ENCODE results near the gene SLC45A3. TPM values are rescaled to one million over a fixed set of nuclear protein-coding genes. Genes with fewer than 3 reads are reported as not detected.

SLC45A3 gene
- polyA plus RNA-seq, 3 donors, result 9.9 to 11.8 (median 10.5) TPM

DNA sequence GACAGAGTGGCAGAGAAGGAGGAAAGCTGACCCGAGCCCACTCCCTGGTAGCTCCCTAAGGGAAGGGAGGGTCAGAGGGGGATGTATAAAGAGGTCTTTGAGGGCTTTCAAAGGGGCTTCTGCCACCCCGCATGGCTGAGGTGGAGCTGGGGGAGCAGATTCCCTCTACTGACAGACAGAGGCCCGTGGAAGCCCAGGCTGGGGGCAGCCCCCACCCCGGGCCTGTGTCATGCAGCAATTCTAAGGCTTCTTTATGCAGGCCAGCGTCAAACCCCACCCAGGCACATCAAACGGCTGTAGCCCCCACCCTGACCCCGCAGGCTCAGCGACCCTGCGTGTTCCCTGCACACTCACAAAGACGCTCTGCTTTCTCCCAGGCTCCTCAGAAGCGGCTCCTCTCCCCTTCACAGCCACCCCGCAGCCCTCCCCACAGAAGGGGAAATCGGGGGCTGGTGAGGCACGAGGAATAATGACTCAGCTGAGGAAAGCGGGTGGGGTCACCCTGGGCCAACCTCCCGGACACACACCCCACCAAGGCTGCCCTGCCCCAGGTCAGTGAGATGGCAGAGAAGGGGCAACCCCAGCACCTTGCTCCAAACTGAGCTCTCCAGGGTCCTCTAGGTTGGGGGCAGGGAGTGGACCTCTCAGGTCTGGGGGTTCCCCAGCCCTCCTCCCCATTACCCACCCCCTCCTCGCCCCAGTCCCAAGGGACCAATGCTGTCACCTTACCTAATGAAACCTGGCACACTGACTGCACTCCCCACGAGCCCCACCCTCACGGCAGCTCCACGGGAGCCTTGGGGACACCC is 10.8 kb downstream of the SLC45A3 start:
- no peak for DNase-seq

DNA sequence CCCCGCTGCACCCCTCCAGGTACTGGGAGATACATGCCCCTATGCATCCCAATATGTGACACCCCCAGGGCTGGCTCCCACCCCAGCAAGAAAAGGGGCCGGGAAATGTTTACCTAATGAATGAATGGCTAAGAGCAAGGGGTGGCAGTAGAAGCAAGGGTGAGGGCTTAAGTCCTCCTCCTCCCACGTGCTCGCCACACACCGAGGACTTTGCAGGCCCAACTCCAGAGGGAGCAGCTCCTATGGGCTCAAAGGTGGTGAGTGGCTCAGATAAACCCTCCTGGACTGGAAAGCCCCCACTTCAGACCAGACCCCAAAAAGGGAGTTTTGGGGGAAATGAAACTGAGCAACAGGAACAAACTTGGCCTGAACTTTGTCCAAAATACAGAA is 11.4 kb downstream of the SLC45A3 start:
- DNase-seq, result no peak

DNA sequence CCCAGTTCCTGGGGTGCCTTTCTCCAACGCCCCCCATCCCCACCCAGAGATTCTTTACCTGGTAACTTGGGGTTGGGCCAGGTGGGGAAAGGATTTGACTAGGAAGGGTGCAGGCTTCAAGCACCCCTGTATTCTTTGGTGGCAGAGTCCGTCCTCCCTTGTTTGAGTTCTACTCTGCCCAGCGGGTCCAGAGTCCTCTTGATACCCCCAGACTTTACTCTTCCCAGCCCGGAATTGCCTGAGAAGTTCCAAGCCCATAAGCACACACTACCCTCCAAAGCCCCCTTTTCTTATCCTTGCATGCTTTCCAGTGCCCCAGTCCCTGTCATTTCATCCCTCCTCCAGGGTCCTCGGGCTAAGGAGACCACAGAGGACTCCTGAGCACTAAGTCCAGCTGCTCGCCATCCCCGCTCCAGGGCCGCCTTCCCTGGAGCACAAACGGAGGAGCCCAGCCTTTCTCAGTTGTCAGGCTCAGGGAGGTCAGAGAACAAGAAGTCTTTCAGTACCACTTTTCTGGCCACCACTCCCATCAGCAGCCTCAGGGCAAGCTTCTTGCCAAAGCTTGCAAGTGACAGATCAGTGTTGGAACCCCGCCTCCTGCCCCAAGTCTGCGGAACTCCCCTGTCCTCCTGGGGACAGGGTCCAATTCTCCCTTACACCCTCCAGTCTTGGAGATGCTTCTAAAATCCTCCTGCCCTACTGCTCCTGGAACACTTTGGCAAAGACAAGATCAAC is 12.2 kb downstream of the SLC45A3 start:
- no peak for DNase-seq

DNA sequence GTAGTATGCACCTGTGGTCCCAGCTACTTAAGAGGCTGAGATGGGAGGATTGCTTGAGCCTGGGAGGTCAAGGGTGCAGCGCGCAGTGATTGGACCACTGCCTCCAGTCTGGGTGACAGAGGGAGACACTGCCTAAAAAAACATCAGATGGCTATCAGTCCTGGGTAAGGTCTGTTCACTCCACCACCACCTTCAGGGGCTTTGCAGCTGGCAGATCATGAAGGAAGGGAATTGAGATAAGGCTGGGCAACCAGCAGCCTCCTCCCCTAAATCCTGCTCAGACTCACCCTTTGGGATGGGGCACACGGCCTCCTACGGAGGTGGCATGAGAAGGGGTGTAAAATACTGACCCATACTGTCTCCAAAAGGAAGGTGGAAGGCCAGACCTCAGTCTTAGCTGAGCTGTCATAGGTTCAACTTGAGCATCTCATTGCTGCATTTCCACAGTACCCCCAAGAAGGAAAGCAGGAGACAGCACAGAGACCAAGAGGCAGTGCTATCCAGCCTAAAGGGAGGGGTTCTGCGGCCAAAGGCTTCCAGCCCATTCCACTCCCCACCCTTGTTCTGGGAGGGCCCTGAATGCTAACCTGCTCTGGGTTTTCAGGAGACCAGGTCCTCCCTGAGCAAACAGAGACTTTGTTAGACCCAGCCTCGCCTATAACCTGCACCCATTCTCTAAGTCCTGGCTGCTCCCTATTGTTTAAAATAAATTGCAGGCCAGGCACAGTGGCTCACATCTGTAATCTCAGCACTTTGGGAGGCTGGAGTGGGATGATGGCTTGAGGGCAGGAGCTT is 13.7 kb downstream of the SLC45A3 start:
- no peak for DNase-seq

DNA sequence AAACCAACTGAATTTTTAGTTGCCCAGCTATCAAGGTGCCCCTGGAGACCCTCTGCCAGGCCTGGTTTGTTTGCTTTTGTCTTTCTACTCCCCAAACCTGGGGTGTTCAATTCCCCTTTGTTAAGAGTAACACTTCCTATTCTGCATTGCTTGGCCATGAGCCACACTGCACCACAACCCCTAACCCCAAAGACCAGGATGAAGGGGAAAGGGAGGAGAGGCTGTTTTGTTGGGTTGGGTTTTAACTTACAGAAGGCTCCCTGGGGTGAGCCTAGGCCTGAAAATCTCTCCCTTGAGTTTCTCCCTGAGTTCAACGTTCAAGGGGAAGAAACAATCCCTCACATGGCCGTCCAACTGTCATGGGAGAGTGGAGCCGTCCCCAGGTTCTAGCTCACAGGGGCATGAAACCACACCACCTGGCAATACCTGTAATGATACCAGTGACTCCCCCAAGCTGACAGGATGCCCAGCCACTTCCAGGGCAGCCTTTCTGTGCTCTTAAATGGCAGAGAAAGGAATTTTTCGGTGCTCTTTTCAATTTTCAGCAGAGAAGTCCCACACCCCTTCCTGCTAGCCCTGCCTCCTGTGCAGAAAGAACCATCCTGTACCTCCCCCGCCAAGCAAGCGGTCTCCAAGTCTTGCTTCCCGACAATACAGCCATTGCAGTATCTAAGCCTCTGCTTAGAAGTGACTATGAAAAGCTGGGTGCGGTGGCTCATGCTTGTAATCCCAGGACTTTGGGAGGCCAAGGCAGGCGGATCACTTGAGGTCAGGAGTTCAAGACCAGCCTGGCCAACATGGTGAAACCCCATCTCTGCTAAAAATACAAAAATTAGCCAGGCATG is 14.9 kb downstream of the SLC45A3 start:
- DNase-seq, result no peak

DNA sequence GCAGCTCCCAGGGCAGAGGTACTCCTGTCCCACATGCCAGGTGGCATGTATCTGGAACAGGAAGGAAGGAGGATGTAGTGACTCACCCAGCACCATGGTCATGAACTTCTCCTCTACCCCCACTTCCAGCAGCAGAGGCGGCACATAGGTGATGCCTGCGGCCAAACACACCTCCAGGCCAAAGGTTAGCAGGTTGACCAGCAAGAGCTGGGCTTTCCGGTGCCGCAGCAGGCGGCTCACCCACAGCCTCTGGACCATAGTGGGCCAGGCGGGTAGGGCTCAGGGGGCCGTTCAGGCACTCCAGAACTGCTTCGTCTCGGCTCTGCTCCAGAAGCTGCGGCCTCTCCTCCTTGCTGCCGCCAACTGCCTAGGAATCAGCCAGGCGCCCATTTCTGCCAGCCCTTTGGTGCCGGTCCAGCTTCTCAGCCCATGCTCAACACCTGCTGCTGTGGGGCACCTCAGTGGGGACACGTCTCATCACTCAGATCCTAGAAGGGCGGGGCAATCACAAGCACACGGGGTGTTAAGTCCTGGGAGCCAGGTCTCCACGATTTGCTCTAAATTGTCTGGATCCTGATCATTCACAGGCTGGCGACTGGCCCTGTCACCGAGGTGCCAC is 15.8 kb downstream of the SLC45A3 start:
- DNase-seq, result no peak

DNA sequence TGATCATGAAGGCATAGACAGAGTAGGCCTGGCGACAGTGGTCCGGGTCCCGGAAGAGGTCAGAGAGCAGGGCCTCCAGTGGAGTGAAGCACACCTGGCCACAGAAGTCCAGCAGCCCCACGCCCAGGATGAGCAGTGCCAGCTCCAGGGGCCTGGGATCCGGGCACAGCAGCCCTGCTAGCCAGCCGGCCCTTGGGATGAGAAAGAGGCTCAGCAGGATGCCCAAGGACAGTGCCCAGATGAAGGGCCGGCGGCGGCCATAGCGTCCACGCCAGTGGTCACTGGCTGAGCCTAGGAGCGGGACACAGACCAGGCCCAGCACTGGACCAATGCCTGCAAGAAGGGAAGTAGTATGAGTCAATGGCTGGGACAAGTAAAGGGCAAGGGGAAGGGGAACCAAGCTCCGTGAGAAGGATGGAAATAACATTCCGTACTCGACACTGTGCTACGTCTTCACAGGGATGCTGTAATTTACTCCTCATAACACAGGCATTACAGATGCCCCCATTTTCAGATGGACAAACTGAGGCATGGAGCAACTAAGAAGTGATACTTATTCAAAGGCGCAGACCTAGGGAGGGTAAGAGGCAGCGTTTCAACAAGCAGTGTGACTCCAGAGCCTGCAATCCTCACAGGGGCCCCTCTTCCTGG is 16.9 kb downstream of the SLC45A3 start:
- DNase-seq, result no peak

DNA sequence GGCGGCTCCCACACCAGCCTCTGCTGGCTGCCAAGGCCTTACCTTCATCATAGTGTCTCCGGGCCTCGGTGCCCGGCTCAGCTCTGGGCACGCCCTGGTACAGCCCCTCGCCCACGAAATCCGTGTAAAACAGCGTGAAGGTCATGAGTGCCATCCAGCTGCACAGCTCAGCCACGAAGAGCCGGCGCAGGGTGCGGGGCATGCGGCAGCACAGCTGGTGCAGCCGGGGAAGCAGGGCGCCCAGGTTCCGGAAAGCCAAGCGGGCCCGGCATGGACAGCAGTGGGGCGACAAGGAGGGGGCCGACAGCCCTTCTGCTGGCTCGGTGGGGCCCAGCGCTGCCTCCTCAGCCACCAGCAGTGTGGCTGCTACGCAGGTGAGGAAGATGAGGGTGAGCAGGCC is 17.5 kb downstream of the SLC45A3 start:
- no peak for DNase-seq

DNA sequence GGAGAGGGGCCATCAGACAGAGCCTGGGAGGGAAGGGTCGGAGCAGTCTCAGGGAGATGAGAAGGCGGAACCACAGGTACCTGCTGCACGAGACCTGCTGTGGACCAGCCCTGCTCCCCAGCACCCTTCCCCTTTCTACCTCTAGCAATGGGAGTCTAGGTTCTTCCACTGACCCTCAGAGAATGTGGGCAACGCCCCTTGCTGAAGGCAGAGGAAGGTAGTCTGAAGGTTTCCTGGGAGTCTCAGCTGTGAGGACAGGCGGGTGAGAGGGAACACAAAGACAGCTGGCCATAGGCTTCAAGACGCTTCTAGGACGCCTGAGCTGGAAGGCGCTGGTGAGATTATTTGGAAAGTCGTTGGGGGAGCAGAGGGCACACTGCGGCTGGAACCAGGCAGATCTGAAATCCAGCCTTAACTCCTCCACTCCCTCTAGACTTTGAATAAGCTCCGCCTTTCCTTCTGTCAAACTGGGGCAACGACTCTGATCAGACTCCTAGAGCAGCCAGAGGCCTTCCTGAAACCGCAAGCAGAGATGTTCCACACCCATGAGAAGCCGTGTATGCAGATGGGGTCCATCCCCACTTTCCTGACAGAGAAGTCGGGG is 18.1 kb downstream of the SLC45A3 start:
- no peak for DNase-seq

DNA sequence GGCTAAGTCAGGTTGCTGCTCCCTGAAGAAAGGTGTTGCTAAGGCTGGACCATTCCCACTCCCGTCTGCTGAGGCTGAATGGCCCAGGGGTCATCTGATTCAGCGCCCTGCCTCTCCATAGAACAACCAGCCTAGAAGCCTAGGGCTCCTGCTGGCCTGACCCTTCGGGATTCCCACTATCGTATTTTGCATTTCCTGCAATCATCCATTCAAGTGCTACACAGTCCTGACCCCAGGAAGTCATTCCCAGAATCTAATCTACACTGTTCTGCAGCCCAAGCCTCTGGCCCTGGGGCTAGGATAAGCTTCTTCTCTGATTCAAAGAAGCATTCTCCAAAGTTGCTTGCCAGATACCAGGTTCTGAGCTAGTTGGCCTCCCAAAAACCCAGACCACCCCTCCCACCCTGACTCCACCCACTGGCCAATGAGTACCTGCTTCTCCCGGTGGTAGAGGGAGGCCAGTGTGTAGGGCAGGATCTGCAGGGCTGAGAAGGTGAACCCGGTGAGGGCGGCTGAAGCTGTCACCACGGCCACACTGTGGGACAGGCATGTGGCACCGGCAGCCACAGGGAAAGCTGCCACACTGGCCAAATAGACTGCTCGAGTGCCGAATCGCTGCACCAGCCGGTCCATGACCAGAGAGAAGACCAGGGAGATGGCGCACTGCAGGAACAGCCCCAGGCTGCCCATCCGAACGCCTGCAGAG is 18.7 kb downstream of the SLC45A3 start:
- DNase-seq, result no peak

DNA sequence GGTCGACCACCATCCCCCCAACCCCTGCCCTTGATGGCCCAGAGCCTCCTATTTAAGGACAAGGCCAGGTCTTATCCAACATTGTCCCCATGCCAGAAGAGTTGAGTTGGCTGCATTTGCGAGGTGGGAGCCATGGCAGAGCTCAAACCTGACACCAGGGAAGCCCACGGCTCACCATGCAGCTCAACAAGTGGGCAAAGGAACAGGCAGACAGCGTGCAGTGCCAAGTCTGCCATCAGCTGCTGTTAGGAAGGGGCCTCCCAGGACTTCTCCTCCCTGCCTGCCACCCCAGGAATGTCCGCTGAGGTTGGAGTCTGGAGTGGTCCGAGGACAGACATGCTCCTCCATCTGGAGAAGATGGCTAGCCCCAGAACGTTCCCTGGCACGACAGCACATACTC is 19.9 kb downstream of the SLC45A3 start:
- DNase-seq, result no peak

DNA sequence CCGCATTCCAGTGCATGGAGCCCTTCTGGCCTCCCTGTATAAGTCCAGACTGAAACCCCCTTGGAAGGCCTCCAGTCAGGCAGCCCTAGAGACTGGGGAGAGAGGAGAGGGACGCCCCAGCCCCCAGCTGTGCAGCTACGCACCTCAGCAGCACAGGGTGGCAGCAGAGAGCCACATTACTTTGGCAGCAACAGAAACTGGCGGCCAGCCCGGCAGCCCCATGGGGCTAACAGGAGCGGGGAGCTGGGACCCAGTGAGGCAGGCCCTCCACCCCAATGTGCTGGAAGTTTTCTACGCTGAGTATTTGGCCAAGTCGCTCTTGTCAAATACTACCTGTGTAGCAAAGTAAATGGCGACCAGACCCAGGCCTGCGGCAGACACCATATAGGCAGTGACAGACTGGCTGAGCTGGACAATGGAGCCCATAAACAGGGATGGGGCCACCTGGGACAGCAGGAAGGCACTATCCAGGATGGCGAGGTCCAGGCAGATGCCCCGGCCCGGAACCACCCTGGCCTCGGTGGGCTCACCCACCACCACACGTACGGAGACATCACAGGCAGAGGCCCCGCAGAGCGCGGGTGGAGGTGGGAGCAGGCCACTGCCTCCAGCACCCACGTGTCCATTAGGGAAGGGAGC is 21.2 kb downstream of the SLC45A3 start:
- DNase-seq, result no peak

DNA sequence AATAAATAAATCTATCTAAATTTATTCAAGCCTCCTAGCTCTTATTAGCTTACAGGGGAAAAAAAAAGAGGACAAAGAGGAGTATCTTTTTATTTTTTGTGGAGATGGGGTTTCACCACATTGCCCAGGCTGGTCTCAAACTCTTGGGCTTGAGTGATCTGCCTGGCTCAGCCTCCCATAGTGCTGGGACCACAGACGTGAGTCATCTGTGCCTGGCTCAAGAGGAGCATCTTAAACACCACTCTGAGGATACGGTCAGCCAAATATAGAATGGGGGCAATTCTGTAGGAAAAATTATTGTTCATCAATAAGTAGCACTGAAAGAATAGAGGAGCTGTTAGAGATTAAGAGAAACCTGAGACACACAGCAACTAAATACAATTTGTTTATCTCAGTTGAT is 24.1 kb downstream of the SLC45A3 start:
- no peak for DNase-seq

DNA sequence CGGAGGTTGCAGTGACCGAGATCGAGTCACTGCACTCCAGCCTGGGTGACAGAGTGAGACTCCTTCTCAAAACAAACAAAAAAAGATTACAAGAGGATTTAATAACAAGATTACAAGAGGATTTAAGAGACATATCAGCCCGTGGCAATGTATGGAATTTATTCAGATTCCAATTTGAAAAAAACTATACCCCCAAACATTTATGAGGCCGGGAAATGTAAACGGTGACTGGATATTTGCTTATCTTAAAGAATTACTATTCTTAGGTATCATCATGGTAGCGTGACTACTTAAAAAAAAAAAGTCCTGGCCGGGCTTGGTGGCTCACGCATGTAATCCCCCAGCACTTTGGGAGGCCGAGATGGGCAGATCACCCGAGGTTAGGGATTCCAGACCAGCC is 27.3 kb downstream of the SLC45A3 start:
- DNase-seq, result no peak

DNA sequence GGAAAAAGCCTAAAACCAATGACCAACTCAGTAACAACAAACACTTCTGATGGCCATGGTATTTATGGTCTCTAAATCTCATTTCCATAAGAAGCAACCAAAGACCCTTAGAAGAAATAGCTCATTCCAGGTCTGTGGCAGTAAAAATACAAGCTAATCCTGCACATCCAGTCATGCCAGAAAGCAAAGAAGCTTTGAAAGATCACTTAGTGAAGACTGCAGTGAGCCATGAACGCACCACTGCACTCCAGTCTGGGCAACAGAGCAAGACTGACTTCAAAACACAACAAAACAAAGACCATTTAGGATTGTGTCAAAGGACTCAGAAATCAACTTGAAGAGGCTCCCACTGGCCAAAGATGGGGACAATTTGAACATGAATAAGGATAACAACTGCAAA is 30.1 kb downstream of the SLC45A3 start:
- DNase-seq, result no peak

DNA sequence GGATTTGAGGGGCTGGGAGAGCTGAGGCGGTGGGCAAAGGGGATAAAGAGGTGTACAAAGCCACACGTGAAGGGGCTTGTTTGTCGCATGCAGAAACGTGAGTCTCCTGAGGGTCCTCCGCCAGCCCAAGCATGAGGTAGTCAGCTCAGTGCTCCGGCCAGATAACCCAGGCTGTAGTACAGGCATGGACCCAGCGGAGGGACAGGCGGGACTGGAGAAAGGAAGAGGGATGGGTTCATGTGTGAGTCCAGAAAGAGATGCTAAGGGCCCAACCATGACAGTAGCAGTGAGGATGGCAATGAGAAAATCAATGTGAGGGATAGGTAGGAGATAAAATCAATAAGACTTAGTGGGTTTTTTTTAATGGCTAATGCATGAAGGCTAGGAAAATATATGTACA is 34.8 kb downstream of the SLC45A3 start:
- DNase-seq, result no peak

DNA sequence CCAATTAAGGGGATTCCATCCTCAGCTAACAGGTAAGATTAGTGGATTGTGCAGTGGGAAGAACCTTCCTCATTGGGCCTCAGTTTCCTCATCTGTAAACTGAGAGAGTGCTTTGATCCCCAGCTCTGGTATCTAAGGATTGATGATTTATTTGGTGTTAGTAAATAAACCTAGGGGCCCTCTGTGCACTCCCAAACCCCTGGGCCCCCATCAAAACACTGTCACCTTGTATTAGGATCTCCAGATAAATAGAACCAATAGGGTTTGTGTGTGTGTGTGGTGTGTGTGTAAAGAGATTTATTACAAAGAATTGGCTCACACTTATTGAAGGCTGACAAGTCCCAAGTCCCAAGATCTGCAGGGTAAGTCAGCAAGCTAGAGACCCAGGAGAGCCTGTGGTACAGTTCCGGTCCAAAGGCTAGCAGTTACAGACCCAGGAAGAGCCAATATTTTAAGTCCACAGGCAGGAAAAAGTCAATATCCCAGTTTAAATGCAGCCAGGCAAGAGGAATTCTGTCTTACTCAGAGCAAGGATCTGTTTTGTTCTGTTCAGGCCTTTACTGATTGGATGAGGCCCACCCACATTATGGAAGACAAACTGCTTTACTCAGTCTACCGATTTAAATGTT is 37.5 kb downstream of the SLC45A3 start:
- DNase-seq, result no peak

DNA sequence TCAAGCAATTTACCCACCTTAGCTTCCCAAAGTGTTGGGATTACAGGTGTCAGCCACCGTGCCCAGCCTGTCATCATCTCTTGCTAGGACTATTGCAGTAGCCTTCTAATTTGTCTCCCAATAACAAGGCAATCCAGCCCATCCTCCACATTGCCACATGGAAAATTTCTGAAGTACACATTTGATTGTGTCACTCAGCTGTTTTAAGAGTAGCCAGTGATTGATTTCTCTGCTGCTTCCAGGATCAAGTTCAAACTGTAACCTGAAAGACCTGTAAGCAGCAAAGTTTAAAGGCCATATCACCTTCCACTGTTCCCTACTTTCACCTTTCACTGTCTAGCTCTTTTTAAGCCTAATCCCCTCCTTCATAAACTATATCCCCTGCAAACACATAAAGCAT is 40.7 kb downstream of the SLC45A3 start:
- no peak for DNase-seq

Measured in renal pelvis (tissue), 4 donors.